Measurements from ENCODE around the gene STK26. TPM values are rescaled to one million over a fixed set of nuclear protein-coding genes. Genes with fewer than 3 reads are reported as not detected.
A peak's percentile ranks its signal among the peaks of the same experiment; 100 is the strongest.

The STK26 gene
- total RNA-seq (2021; ENCODE audit: unreplicated experiment) (30.5 TPM), Bru-seq, nascent RNA (percentile 68 among the genes with signal in this experiment), BruChase-seq, experiment 1, labeled RNA remaining after a 6-hour chase (percentile 78 among the genes with signal in this experiment), BruChase-seq, experiment 2, labeled RNA remaining after a 2-hour chase (percentile 68 among the genes with signal in this experiment)
- 6.3 and 10.6 TPM in 2 replicates for polyA plus RNA-seq (2012)
- long read RNA-seq, transcript STK26-202 (12 exons, 3,288 nt), result major isoform, 18 of 73 reads
- long read RNA-seq, partial matches to known transcripts, result 16 of 73 reads
- long read RNA-seq, other reads (novel, unspliced or antisense), result 36 of 73 reads

GRCh38 chrX:132022967-132023895 is at the start of gene STK26:
Gene STK26 (plus strand): TSS chrX:132023302. CDS start chrX:132023618, 316 bp downstream.
- no peaks in the 10 kb centered on the region for H3K9me2 ChIP-seq (ENCODE audit: insufficient read depth)
- H3K36me3 ChIP-seq (ENCODE audit: control insufficient read depth in 1 of 2, insufficient read depth in 2 of 2, low read length in 2 of 2), result no peaks in the 10 kb centered on the region
- ATAC-seq (peak; percentile 86), DNase-seq (ENCODE audit: low read depth, low spot score) (peak; percentile 43)
- POLR2A ChIA-PET, result interaction anchor here (0.8 to 0.9 kb wide), 2 partner anchors 10 to 26 kb away, joined by 3 read pairs; no protein-coding TSS in a partner anchor
- no TSS peak for BruUV-seq (replicated peaks)
- RAD21 ChIA-PET (ENCODE audit: low non-redundant PET in 1 of 2, low total read pairs in 2 of 2, uncharacterized antibody in 2 of 2, unreplicated experiment in 2 of 2), result no interaction called here
- CTCF ChIA-PET, result interaction anchor here (1.1 kb wide), 1 partner anchor 69 kb away, joined by 3 read pairs; no protein-coding TSS in a partner anchor
- H2AFZ ChIP-seq (ENCODE audit: low read depth, low read length, poor library complexity, severe bottlenecking), result no peak within 1 kb of the TSS
- intact Hi-C loops (cut with micrococcal nuclease), result loop anchor here (1.0 to 2.0 kb wide), 2 partner anchors 48 to 196 kb away; partner anchors contain the start of gene RAP2C
- no peaks in the 10 kb centered on the region for H4K20me1 ChIP-seq (ENCODE audit: insufficient read depth)
- H3K9me3 ChIP-seq (ENCODE audit: control insufficient read depth in 1 of 2, insufficient read depth in 1 of 2, low read depth in 1 of 2, low read length in 2 of 2), result no peaks in the 10 kb centered on the region
- peak within 1 kb of the TSS; percentile 60 to 67 for H3K4me3 ChIP-seq (replicated peaks in 1 of 2; ENCODE audit: low read depth in 1 of 2, low read length in 2 of 2)
- H3K27ac ChIP-seq (ENCODE audit: low read depth, low read length), result peak within 1 kb of the TSS; percentile 90
- H3K9ac ChIP-seq (ENCODE audit: low read length), result peak within 1 kb of the TSS; percentile 76
- H3K4me1 ChIP-seq (ENCODE audit: control insufficient read depth in 1 of 2, insufficient read depth in 2 of 2, low read length in 2 of 2), result peaks cover 0 to 6% of the 10 kb centered on the region in 2 experiments; a peak in 2 of 4 replicates
- peak within 1 kb of the TSS; percentile 87 for H3K4me2 ChIP-seq (ENCODE audit: low read length)
- H3K79me2 ChIP-seq (ENCODE audit: insufficient read depth, low read length), result peaks cover 40% of the 10 kb centered on the region
- H3K27me3 ChIP-seq (ENCODE audit: insufficient read depth, low read length), result no peaks in the 10 kb centered on the region
- TF ChIP-seq EZH2 (IDR thresholded peaks at IDR 0.05) (no peak), ELF1 (IDR thresholded peaks at IDR 0.05; ENCODE audit: borderline replicate concordance, low read depth) (no peak), CBX3 (IDR thresholded peaks at IDR 0.05; ENCODE audit: low read depth) (no peak), ZFX (IDR thresholded peaks at IDR 0.05) (peak; percentile 64), SRF (IDR thresholded peaks at IDR 0.05; ENCODE audit: low read depth) (no peak), EZH2phosphoT487 (IDR thresholded peaks at IDR 0.05; ENCODE audit: borderline replicate concordance) (no peak), FOSL1 (IDR thresholded peaks at IDR 0.05; ENCODE audit: low read depth) (no peak), POLR2A (IDR thresholded peaks at IDR 0.05; ENCODE audit: borderline replicate concordance, extremely low read depth, insufficient read depth, insufficient read length) (no peak), SIN3A (IDR thresholded peaks at IDR 0.05; ENCODE audit: low read depth) (0 out of 2 replicates have a peak, but pooled peaks have one; percentile 24), TCF7L2 (IDR thresholded peaks at IDR 0.05; ENCODE audit: borderline replicate concordance, extremely low read depth, insufficient read depth, insufficient read length) (no peak), JUND (IDR thresholded peaks at IDR 0.05) (no peak), EGR1 (IDR thresholded peaks at IDR 0.05; ENCODE audit: low read depth) (peak; percentile 79), ZNF274 (IDR thresholded peaks at IDR 0.05; ENCODE audit: low read depth, low read length) (no peak), CEBPB (IDR thresholded peaks at IDR 0.05; ENCODE audit: low read depth) (no peak), RAD21 (IDR thresholded peaks at IDR 0.05; ENCODE audit: low read depth) (no peak), SP1 (IDR thresholded peaks at IDR 0.05; ENCODE audit: low read depth) (no peak), POLR2AphosphoS5 (IDR thresholded peaks at IDR 0.05; ENCODE audit: low read depth, low read length) (peak; percentile 68), ATF3 (IDR thresholded peaks at IDR 0.05) (no peak), ZBTB33 (IDR thresholded peaks at IDR 0.05; ENCODE audit: extremely low read depth, insufficient replicate concordance, low read length) (peak; percentile 61), YY1 (IDR thresholded peaks at IDR 0.05; ENCODE audit: extremely low read depth, insufficient replicate concordance, low read depth, low read length) (no peak)
- TF ChIP-seq, protein P1, sequence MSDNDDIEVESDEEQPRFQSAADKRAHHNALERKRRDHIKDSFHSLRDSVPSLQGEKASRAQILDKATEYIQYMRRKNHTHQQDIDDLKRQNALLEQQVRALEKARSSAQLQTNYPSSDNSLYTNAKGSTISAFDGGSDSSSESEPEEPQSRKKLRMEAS (IDR thresholded peaks at IDR 0.05), result peak; percentile 54
- TF ChIP-seq, protein P2, sequence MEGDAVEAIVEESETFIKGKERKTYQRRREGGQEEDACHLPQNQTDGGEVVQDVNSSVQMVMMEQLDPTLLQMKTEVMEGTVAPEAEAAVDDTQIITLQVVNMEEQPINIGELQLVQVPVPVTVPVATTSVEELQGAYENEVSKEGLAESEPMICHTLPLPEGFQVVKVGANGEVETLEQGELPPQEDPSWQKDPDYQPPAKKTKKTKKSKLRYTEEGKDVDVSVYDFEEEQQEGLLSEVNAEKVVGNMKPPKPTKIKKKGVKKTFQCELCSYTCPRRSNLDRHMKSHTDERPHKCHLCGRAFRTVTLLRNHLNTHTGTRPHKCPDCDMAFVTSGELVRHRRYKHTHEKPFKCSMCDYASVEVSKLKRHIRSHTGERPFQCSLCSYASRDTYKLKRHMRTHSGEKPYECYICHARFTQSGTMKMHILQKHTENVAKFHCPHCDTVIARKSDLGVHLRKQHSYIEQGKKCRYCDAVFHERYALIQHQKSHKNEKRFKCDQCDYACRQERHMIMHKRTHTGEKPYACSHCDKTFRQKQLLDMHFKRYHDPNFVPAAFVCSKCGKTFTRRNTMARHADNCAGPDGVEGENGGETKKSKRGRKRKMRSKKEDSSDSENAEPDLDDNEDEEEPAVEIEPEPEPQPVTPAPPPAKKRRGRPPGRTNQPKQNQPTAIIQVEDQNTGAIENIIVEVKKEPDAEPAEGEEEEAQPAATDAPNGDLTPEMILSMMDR (IDR thresholded peaks at IDR 0.05 in 2 of 3, conservative IDR thresholded peaks at IDR 0.05 in 1 of 3; ENCODE audit: borderline replicate concordance in 1 of 3, insufficient read depth in 1 of 3, low read depth in 2 of 3, low read length in 2 of 3), result no peak

All from HCT116 (cell line).